ENCODE measurements around the gene AATK.

DNA sequence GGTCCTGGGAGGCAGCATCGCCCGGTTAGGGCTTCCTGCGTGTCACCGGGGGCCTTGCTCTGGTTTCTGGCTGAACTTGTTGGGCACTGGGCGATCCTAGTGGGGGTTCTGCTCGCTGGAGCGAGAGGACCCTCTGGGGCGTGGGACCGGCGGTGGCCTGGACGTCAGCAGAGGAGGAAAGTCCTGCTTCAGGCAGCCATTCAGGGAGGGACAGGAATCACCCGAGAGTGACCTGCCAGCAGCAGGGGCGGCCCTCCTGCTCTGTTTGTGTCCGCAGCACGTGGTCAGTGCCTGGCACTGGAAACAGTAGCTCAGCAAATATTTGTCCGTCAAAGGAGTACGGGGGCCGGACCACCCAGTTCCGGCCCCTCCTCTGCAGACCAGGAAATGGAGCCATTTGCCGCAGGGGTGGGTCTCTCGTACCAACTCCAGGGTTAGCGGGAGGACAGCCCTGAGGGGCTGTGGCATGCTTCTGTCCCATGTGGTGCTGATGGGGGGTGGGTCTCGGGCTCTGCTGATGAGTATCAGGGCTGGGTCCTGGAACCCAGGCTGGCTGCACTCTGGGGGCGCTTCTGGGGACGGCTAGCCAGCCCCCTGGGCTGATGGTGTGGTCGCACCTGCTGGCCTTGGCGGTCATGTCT lies 82.8 kb downstream of the AATK start:
- TF ChIP-seq, protein P1, sequence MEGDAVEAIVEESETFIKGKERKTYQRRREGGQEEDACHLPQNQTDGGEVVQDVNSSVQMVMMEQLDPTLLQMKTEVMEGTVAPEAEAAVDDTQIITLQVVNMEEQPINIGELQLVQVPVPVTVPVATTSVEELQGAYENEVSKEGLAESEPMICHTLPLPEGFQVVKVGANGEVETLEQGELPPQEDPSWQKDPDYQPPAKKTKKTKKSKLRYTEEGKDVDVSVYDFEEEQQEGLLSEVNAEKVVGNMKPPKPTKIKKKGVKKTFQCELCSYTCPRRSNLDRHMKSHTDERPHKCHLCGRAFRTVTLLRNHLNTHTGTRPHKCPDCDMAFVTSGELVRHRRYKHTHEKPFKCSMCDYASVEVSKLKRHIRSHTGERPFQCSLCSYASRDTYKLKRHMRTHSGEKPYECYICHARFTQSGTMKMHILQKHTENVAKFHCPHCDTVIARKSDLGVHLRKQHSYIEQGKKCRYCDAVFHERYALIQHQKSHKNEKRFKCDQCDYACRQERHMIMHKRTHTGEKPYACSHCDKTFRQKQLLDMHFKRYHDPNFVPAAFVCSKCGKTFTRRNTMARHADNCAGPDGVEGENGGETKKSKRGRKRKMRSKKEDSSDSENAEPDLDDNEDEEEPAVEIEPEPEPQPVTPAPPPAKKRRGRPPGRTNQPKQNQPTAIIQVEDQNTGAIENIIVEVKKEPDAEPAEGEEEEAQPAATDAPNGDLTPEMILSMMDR (IDR thresholded peaks at IDR 0.05; ENCODE audit: insufficient read depth, low read length), result no peak
- no peak for TF ChIP-seq POLR2AphosphoS5 (IDR thresholded peaks at IDR 0.05; ENCODE audit: low read depth)
- TF ChIP-seq REST (IDR thresholded peaks at IDR 0.05; ENCODE audit: insufficient replicate concordance, low read depth), result no peak
- no peak for TF ChIP-seq GABPA (IDR thresholded peaks at IDR 0.05; ENCODE audit: low read depth)
